MM.1S (cell line): ENCODE measurements around the gene DCP1B.

Source experiments
- EZH2 ChIP-seq: fragments of 300-600 bp; sonication (generic); optimal IDR thresholded peaks from 2 replicates; pipeline ENCODE3; 2017; ENCODE audit warnings: low read depth, mild to moderate bottlenecking, antibody characterized with exemption, low read length, mixed read lengths
- TF ChIP-seq, protein P1 (sequence below): fragments of 300-600 bp; sonication (generic); IDR thresholded peaks from 2 replicates; pipeline ENCODE4 v1.5.1; 2016; ENCODE audit warnings: antibody characterized with exemption, low read length, mixed read lengths

DNA sequence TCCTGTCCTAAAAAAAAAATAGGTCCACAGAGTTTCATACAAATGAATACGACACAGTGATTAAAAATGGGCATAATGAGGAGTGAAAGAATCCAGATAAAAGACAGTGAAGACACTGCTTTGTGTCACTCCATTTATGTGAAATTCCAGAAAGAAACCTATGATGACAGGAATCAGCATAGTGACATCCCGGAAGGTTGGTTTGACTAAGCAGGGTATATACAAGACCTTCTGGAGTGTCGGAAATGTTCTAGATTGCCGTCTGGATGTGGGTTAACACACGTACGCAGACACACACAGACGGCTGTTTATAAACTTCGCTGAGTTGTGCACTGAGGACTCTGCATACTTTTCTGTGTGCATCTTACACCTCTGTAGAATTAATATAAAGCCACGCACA is 72.6 kb downstream of the DCP1B start:
- TF ChIP-seq EZH2: no peak
- TF ChIP-seq, protein P1, sequence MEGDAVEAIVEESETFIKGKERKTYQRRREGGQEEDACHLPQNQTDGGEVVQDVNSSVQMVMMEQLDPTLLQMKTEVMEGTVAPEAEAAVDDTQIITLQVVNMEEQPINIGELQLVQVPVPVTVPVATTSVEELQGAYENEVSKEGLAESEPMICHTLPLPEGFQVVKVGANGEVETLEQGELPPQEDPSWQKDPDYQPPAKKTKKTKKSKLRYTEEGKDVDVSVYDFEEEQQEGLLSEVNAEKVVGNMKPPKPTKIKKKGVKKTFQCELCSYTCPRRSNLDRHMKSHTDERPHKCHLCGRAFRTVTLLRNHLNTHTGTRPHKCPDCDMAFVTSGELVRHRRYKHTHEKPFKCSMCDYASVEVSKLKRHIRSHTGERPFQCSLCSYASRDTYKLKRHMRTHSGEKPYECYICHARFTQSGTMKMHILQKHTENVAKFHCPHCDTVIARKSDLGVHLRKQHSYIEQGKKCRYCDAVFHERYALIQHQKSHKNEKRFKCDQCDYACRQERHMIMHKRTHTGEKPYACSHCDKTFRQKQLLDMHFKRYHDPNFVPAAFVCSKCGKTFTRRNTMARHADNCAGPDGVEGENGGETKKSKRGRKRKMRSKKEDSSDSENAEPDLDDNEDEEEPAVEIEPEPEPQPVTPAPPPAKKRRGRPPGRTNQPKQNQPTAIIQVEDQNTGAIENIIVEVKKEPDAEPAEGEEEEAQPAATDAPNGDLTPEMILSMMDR: no peak
